ENCODE measurements around the gene SH3BP1.
"Not testable (repeated sequence)": the region's sequence is repeated elsewhere in the genome, so short reads cannot be mapped to it uniquely, and the experiment has no call there.

Gene SH3BP1

GRCh38 chr22:37639070-37639760 lies at the start of gene SH3BP1:
Gene SH3BP1 (plus strand): TSS chr22:37639669. CDS start chr22:37639788, 119 bp downstream.
- peak; percentile 35 for DNase-seq (ENCODE audit: low read depth)

GRCh38 chr22:37591081-37591480 lies 48.4 kb upstream of the SH3BP1 start:
- not testable (repeated sequence) for DNase-seq (ENCODE audit: low read depth)

- DNase-seq (ENCODE audit: low read depth), result no peak
These were observed 47.6 kb upstream of the SH3BP1 start for GRCh38 chr22:37591823-37592404.

GRCh38 chr22:37594237-37594636 lies 45.2 kb upstream of the SH3BP1 start:
- no peak for DNase-seq (ENCODE audit: low read depth)

GRCh38 chr22:37599153-37599552 lies 40.3 kb upstream of the SH3BP1 start:
- DNase-seq (ENCODE audit: low read depth), result no peak

GRCh38 chr22:37601203-37601539 lies 38.3 kb upstream of the SH3BP1 start:
- no peak for DNase-seq (ENCODE audit: low read depth)

- DNase-seq (ENCODE audit: low read depth), result no peak
These were observed 37.7 kb upstream of the SH3BP1 start for GRCh38 chr22:37601540-37602442.

GRCh38 chr22:37602546-37603277 lies 36.8 kb upstream of the SH3BP1 start:
- DNase-seq (ENCODE audit: low read depth), result not testable (repeated sequence)

GRCh38 chr22:37604074-37604473 lies 35.4 kb upstream of the SH3BP1 start:
- DNase-seq (ENCODE audit: low read depth), result no peak

- peak; percentile 34 for DNase-seq (ENCODE audit: low read depth)
These were observed 34.6 kb upstream of the SH3BP1 start for GRCh38 chr22:37604875-37605274.

- peak; percentile 91 for DNase-seq (ENCODE audit: low read depth)
These were observed 32.2 kb upstream of the SH3BP1 start for GRCh38 chr22:37607010-37607934.

- no peak for DNase-seq (ENCODE audit: low read depth)
These were observed 31.5 kb upstream of the SH3BP1 start for GRCh38 chr22:37607935-37608476.

GRCh38 chr22:37608477-37609239 lies 30.8 kb upstream of the SH3BP1 start, which contains the start of gene GGA1:
Gene GGA1 (plus strand): TSS chr22:37608834. CDS start chr22:37608861, 27 bp downstream.
- DNase-seq (ENCODE audit: low read depth), result peak; percentile 94

GRCh38 chr22:37609240-37610152 lies 30.0 kb upstream of the SH3BP1 start:
- DNase-seq (ENCODE audit: low read depth), result no peak

GRCh38 chr22:37610153-37610475 lies 29.4 kb upstream of the SH3BP1 start:
- DNase-seq (ENCODE audit: low read depth), result not testable (repeated sequence)

GRCh38 chr22:37610480-37611129 lies 28.9 kb upstream of the SH3BP1 start:
- DNase-seq (ENCODE audit: low read depth), result no peak

GRCh38 chr22:37611207-37611606 lies 28.3 kb upstream of the SH3BP1 start:
- DNase-seq (ENCODE audit: low read depth), result no peak

Measured in activated T-helper 9 cell treated with anti-CD3 and anti-CD28 coated beads, Interleukin-2, amount 50 U/mL, for 16 hours (primary cell).